Heart left ventricle (tissue), 13 donors: Measurements from ENCODE around the gene RNF130.

Experiments
- POLR2A ChIP-seq, 2 donors: fragments of 450-650 bp; IDR thresholded peaks; one replicate each; pipeline ENCODE4 v1.6.1; 2017; ENCODE audit warnings: antibody characterized with exemption in 2 of 2, mild to moderate bottlenecking in 2 of 2, moderate library complexity in 2 of 2
- TF ChIP-seq, protein P1 (sequence below), 12 donors: fragments of 200-600 bp; sonication (generic) in 4 of 12; IDR thresholded peaks; one replicate each; pipeline versions ENCODE4 v1.5.0 to v1.8.0; 2018 to 2022; ENCODE audit warnings: antibody characterized with exemption in 12 of 12, mild to moderate bottlenecking in 5 of 12
- donor health status: ischemic (EF 13 %, LVEDD 7.1; RV severe dilation, severe dysfunction).
- donor health status: DM: no; HTN: yes; CAD: no.
- donor health status: DM: no; HTN: no; CAD: no.
- donor health status: ischemic (EF 25% LVEDD 6.9; RV normal size, moderate dysfunction).
- donor health status: ischemic (EF 25% LVEDD 5.7; RV mildly dilated, moderate dysfunction).
- donor health status: ischemic (EF 35%, LVEDD 5.7; RV mildly dilated, moderate dysfunction).
- donor health status: nonischemic (EF 11% LVEDD 7.7; RV severe dilation, severe dysfunction).
- donor health status: DM: yes; HTN: yes; CAD: no.
- donor health status: PGD.
- donor health status: ischemic (EF 29% LVEDD 5.4; RV normal size, mild dysfunction).
- donor health status: nonischemic (EF 23%, LVEDD 6.1; RV moderate dilation, normal function).

DNA sequence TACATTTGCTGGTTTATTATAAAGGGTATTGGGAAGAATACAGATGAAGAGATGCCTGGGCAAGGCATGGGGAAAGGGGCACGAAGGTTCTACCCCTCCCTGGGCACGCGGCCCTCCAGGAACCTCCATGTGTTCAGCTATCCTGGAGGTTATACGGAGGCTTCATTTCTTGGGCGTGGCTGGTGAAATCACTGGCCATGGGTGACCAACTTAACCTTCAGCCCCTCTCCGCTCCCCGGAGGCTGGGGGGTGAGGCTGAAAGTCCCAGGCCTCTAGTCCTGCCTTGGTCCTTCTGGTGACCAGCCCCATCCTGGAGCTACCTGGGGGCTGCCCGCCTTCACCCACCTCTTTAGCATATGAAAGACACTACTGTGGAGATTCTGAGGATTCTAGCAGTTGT, 17.0 kb upstream of the RNF130 start:
- TF ChIP-seq, protein P1, sequence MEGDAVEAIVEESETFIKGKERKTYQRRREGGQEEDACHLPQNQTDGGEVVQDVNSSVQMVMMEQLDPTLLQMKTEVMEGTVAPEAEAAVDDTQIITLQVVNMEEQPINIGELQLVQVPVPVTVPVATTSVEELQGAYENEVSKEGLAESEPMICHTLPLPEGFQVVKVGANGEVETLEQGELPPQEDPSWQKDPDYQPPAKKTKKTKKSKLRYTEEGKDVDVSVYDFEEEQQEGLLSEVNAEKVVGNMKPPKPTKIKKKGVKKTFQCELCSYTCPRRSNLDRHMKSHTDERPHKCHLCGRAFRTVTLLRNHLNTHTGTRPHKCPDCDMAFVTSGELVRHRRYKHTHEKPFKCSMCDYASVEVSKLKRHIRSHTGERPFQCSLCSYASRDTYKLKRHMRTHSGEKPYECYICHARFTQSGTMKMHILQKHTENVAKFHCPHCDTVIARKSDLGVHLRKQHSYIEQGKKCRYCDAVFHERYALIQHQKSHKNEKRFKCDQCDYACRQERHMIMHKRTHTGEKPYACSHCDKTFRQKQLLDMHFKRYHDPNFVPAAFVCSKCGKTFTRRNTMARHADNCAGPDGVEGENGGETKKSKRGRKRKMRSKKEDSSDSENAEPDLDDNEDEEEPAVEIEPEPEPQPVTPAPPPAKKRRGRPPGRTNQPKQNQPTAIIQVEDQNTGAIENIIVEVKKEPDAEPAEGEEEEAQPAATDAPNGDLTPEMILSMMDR (IDR thresholded peaks at IDR 0.05) = no peak
- no peak for TF ChIP-seq POLR2A (IDR thresholded peaks at IDR 0.05)
